ENCODE results near the gene MILR1.
"Not testable (repeated sequence)": the region's sequence is repeated elsewhere in the genome, so short reads cannot be mapped to it uniquely, and the experiment has no call there.

MILR1 gene

DNA sequence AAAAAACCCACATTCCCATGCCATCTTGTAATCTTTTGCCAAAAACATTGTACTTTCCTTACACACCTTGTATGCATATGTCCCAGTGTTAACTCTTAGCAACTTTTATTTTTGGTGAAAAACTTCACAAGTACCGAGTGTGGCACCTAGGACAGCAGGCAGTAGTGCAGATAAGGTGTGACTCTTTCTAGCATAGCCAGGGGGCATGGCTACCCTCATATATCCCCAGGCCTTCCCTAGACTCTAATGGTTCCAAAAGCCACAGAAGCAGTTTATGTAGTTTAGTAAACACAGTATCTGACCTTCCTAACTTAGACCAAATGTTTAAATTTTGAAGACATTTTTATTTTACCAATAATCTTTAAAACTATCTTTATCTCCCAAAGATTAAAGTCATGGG lies 20.5 kb upstream of the MILR1 start:
- no peak for DNase-seq (ENCODE audit: low spot score)

DNA sequence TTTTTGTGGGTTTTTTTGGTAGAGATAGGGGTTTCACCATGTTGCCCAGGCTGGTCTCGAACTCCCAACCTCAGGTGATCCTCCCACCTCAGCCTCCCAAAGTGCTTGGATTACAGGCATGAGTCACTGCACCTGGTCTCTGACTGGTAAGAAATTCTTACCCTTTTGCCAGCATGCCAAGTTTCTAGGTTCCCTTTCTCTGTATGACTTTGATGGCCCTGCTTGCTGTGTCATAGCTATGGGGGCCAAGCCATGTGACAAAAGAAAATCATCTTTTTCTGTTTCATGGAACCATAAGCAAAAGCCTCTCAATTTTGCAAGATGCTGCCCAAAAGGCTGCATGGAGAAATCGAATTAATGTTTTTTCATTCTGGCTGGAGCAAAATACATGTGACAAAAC lies 18.9 kb upstream of the MILR1 start:
- DNase-seq (ENCODE audit: low spot score), result not testable (repeated sequence)

DNA sequence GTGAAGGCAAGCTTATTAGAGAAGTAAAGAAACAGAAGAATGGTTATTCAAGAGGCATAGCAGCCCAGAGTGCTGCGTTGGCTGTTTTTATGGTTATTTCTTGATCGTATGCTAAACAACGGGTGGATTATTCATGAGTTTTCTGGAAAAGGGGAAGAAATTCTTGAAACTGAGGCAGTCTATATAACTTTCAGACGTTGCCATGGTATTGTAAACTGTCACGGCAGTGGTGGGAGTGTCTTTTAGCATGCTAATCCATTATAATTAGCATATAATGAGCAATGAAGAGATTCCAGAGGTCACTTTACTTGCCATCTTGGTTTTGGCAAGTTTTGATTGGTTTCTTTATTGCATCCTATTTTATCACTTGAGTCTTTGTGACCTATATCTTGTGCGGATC lies 17.4 kb upstream of the MILR1 start:
- DNase-seq (ENCODE audit: low spot score), result no peak

DNA sequence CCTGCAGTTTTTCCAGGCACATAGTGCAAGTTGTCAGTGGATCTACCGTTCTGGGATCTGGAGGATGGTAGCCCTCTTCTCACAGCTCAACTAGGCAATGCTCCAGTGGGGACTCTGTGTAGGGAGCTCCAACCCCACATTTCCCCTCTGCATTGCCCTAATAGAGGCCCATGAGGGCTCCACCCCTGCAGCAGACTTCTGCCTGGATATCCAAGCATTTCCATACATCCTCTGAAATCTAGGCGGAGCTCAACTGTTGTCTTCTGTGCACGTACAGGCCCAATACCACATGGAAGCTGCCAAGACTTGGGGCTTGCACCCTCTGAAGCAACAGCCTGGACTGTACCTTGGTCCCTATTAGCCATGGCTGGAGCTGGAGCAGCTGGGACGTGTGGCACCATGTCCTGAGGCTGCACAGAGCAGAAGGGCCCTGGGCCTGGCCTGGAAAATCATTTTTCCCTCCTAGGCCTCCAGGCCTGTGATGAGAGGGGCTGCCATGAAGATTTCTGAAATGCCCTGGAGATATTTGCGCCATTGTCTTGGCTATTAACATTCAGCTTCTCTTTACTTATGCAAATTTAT lies 10.9 kb upstream of the MILR1 start:
- no peak for DNase-seq (ENCODE audit: low spot score)

- not testable (repeated sequence) for DNase-seq (ENCODE audit: low spot score)
Observed at GRCh38 chr17:64439521-64439920, 9.4 kb upstream of the MILR1 start.

DNA sequence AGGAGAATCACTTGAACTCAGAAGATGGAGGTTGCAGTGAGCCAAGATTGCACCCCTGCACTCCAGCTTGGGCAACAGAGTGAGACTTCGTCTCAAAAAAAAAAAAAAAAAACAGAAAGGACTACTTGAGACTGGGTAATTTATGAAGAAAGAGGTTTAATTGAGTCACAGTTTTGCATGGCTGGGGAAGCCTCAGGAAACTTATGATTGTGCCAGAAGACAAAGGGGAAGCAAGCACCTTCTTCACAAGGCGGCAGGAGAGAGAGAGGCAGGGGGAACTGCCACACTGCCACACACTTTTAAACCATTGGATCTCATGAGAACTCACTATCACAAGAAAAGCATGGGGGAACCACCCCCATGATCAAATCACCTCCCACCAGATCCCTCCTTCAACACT lies 9.0 kb upstream of the MILR1 start:
- DNase-seq (ENCODE audit: low spot score), result no peak

DNA sequence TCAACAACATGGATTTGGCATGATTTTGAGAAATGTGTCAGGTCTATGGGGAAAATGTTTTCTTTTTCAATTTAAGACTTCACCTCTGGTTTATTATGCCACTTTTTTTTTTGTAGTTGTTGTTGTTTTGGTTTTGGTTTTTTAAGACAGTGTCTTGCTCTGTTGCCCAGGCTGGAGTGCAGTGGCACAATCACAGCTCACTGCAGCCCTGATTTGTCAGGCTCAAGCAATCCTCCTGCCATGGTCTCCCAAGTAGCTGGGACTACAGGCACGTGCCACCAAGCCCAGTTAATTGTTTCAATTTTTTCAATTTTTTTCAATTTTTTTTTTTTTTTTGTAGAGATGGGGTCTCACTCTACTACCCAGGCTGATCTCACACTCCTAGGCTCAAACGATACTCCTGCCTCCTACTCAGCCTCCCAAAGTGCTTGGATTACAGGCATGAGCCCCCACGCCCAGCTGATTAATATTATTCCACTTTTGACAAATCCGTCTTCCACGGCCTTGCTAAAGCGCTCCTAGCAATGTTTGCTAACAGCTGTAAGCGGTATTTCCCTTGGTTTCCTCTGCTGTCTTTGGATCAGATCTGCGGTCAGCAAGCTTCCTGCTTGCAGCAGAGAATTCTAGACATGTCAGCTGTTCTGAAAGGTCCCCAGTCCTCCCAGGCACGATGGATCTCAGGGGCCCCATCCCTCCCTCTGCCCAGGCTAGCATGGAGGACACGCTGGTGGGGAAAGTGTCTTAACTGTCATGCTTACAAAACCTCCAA lies 7.0 kb upstream of the MILR1 start:
- DNase-seq (ENCODE audit: low spot score), result no peak

GRCh38 chr17:64442541-64442971 lies 6.4 kb upstream of the MILR1 start:
- no peak for DNase-seq (ENCODE audit: low spot score)

- no peak for DNase-seq (ENCODE audit: low spot score)
Observed at GRCh38 chr17:64443086-64443760, 5.7 kb upstream of the MILR1 start.

- no peak for DNase-seq (ENCODE audit: low spot score)
Observed at GRCh38 chr17:64447526-64447925, 1.4 kb upstream of the MILR1 start.

GRCh38 chr17:64449545-64449944 lies 630 bp downstream of the MILR1 start:
- no peak for DNase-seq (ENCODE audit: low spot score)

DNA sequence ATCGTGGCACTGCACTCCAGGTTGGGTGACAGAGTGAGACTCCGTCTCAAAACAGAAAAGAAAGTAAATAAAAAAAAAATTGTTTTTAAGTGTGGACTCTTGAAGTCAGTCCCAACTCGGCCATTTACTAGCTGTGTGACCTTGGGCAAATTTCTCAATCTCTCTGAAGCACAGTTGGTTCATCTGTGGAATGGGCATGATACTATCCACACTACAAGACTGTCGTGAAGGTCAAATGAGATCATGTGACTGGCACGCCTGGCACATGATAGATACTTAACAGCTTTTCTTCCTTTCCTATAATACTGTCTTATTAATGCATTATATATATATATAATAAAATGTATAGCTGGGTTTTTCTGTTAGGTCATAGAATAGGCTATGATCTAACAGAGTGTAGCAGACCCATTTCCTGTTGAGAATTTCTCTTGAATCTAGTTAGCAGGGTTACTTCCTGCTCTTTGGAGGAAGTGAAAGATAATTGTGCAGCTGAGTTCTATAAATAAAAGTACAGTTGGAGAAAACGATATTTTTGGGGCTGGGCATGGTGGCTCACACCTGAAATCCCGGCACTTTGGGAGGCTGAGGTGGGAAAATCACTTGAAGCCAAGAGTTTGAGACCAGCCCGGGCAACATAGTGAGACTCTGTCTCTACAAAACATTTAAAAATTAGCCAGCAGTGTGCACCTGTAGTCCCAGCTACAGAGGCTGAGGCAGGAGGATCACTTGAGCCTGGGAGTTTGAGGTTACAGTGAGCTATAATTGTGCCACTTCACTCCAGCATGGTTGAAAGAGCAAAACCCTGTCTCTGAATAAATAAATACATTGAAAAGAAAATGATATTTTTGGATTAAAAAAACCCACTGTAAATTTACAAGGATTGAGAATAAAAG lies 7.3 kb downstream of the MILR1 start:
- DNase-seq (ENCODE audit: low spot score), result no peak

GRCh38 chr17:64457156-64457555 lies 8.2 kb downstream of the MILR1 start:
- no peak for DNase-seq (ENCODE audit: low spot score)

GRCh38 chr17:64458756-64459155 lies 9.8 kb downstream of the MILR1 start:
- DNase-seq (ENCODE audit: low spot score), result no peak

GRCh38 chr17:64459284-64459747 lies 10.4 kb downstream of the MILR1 start:
- no peak for DNase-seq (ENCODE audit: low spot score)

DNA sequence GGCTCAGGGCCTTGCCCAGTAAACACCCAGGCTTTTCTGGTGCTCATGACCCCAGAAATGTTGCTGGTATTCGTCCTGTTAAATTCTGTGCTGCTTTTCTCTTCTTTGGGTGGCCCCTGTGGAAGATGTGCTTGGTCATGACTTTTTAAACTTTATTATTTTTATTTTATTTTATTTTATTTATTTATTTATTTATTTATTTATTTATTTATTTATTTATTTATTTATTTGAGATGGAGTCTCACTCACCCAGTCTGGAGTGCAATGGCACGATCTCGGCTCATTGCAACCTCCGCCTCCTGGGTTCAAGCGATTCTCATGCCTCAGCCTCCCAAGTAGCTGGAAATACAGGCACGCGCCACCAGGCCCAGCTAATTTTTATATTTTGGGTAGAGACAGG lies 10.9 kb downstream of the MILR1 start:
- DNase-seq (ENCODE audit: low spot score), result not testable (repeated sequence)

GRCh38 chr17:64460955-64461354 lies 12.0 kb downstream of the MILR1 start:
- no peak for DNase-seq (ENCODE audit: low spot score)

- no peak for DNase-seq (ENCODE audit: low spot score)
Observed at GRCh38 chr17:64461788-64462187, 12.9 kb downstream of the MILR1 start.

GRCh38 chr17:64466019-64466735 lies 17.3 kb downstream of the MILR1 start:
- no peak for DNase-seq (ENCODE audit: low spot score)

DNA sequence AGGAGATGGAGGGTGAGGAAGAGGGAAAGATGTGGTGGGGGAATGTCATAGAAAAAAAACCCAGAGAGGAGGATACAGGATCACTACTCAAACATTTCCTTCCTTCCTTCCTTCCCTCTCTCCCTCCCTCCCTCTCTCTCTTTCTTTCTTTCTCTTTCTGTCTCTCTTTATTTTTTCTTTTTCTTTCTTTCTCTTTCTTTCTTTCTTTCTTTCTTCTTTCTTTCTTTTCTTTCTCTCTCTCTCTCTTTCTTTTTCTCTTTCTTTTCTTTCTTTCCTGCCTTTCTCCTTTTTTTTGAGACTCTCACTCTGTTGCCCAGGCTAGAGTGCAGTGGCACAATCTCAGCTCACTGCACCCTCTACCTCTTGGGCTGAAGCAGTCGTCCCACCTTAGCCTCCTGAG lies 17.9 kb downstream of the MILR1 start:
- not testable (repeated sequence) for DNase-seq (ENCODE audit: low spot score)

DNA sequence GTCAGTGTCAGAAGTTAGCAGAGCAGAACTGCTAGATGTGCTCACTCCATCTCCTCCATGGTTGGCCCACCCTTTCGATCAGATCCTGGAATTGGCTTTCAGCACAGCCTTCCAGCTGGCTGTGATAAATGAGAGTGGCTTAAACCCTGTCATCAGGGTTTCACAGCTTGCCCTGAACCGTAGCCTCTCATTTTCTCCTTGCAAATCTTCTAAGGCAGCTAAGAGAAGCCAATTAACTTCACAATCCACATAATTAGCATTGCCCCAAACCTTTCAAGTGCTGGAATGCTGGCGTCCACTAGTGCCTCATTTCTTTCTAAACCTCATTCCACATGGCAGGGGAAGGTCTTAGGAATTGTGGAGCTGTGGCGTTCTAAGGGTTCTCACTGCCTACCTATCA lies 21.7 kb downstream of the MILR1 start:
- DNase-seq (ENCODE audit: low spot score), result no peak

DNA sequence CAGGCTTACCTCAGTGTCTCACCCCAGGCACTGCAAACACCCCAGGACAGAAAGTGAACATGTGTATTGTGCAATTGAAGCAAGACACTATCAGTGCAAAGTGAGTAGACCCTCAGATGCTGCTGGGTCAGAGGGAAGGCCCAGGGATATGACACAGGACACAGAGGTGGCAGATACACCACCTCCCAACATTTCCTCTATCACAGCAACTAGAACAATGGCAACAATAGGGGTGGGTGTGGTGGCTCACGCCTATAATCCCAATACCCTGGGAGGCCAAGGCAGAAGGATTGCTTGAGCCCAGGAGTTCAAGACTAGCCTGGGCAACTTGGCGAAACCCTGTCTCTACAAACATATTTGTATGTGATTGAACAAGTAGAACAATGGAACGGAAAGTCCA lies 22.5 kb downstream of the MILR1 start:
- DNase-seq (ENCODE audit: low spot score), result no peak
